ENCODE data around the gene GPHN.
"Not testable (repeated sequence)": the region's sequence is repeated elsewhere in the genome, so short reads cannot be mapped to it uniquely, and the experiment has no call there.

GPHN gene

GRCh38 chr14:66813636-66814035 is 305.7 kb downstream of the GPHN start:
- DNase-seq (ENCODE audit: low read depth), result no peak
- TF ChIP-seq CTCF (IDR thresholded peaks at IDR 0.05; ENCODE audit: low read depth, low read length) (no peak), MAX (IDR thresholded peaks at IDR 0.05; ENCODE audit: low read depth, low read length) (no peak), MYC (IDR thresholded peaks at IDR 0.05; ENCODE audit: low read depth, low read length) (no peak), POLR2A (IDR thresholded peaks at IDR 0.05; ENCODE audit: extremely low read depth, insufficient read length) (no peak)
- H3K4me3 ChIP-seq (ENCODE audit: low read depth, low read length), result no peak overlapping the region

GRCh38 chr14:66815687-66816086 is 307.7 kb downstream of the GPHN start:
- no peak overlapping the region for H3K4me3 ChIP-seq (ENCODE audit: low read depth, low read length)
- TF ChIP-seq CTCF (IDR thresholded peaks at IDR 0.05; ENCODE audit: low read depth, low read length) (no peak), MYC (IDR thresholded peaks at IDR 0.05; ENCODE audit: low read depth, low read length) (no peak), POLR2A (IDR thresholded peaks at IDR 0.05; ENCODE audit: extremely low read depth, insufficient read length) (no peak), MAX (IDR thresholded peaks at IDR 0.05; ENCODE audit: low read depth, low read length) (no peak)
- DNase-seq (ENCODE audit: low read depth), result no peak

- DNase-seq (ENCODE audit: low read depth), result no peak
- TF ChIP-seq MAX (IDR thresholded peaks at IDR 0.05; ENCODE audit: low read depth, low read length) (no peak), MYC (IDR thresholded peaks at IDR 0.05; ENCODE audit: low read depth, low read length) (no peak), CTCF (IDR thresholded peaks at IDR 0.05; ENCODE audit: low read depth, low read length) (no peak), POLR2A (IDR thresholded peaks at IDR 0.05; ENCODE audit: extremely low read depth, insufficient read length) (no peak)
- no peak overlapping the region for H3K4me3 ChIP-seq (ENCODE audit: low read depth, low read length)
Observed at GRCh38 chr14:66824251-66824650, 316.3 kb downstream of the GPHN start.

- no peak for DNase-seq (ENCODE audit: low read depth)
- TF ChIP-seq CTCF (IDR thresholded peaks at IDR 0.05; ENCODE audit: low read depth, low read length) (no peak), MYC (IDR thresholded peaks at IDR 0.05; ENCODE audit: low read depth, low read length) (no peak), POLR2A (IDR thresholded peaks at IDR 0.05; ENCODE audit: extremely low read depth, insufficient read length) (no peak), MAX (IDR thresholded peaks at IDR 0.05; ENCODE audit: low read depth, low read length) (no peak)
- H3K4me3 ChIP-seq (ENCODE audit: low read depth, low read length), result no peak overlapping the region
Observed at GRCh38 chr14:66827182-66827581, 319.2 kb downstream of the GPHN start.

- no peak for DNase-seq (ENCODE audit: low read depth)
- TF ChIP-seq POLR2A (IDR thresholded peaks at IDR 0.05; ENCODE audit: extremely low read depth, insufficient read length), result no peak
- TF ChIP-seq CTCF (IDR thresholded peaks at IDR 0.05; ENCODE audit: low read depth, low read length), result no peak
- TF ChIP-seq MAX (IDR thresholded peaks at IDR 0.05; ENCODE audit: low read depth, low read length), result no peak
- no peak for TF ChIP-seq MYC (IDR thresholded peaks at IDR 0.05; ENCODE audit: low read depth, low read length)
- no peak overlapping the region for H3K4me3 ChIP-seq (ENCODE audit: low read depth, low read length)
Observed at GRCh38 chr14:66831173-66831572, 323.2 kb downstream of the GPHN start.

GRCh38 chr14:66833816-66834215 is 325.9 kb downstream of the GPHN start:
- DNase-seq (ENCODE audit: low read depth), result no peak
- no peak for TF ChIP-seq CTCF (IDR thresholded peaks at IDR 0.05; ENCODE audit: low read depth, low read length)
- TF ChIP-seq MAX (IDR thresholded peaks at IDR 0.05; ENCODE audit: low read depth, low read length), result no peak
- no peak for TF ChIP-seq POLR2A (IDR thresholded peaks at IDR 0.05; ENCODE audit: extremely low read depth, insufficient read length)
- no peak for TF ChIP-seq MYC (IDR thresholded peaks at IDR 0.05; ENCODE audit: low read depth, low read length)

GRCh38 chr14:66837436-66837835 is 329.5 kb downstream of the GPHN start:
- H3K4me3 ChIP-seq (ENCODE audit: low read depth, low read length); DNase-seq (ENCODE audit: low read depth): not testable (repeated sequence)

More at GRCh38 chr14:66833816-66834215, 325.9 kb downstream of the GPHN start:
- no peak overlapping the region for H3K4me3 ChIP-seq (ENCODE audit: low read depth, low read length)
